ENCODE results near the gene NUCKS1. TPM values are rescaled to one million over a fixed set of nuclear protein-coding genes. Genes with fewer than 3 reads are reported as not detected.
"Not testable (repeated sequence)": the region's sequence is repeated elsewhere in the genome, so short reads cannot be mapped to it uniquely, and the experiment has no call there.

The NUCKS1 gene
- total and polyA plus RNA-seq, 7 experiments from 2014 or later: 12.5 to 164 (median 117) TPM

DNA sequence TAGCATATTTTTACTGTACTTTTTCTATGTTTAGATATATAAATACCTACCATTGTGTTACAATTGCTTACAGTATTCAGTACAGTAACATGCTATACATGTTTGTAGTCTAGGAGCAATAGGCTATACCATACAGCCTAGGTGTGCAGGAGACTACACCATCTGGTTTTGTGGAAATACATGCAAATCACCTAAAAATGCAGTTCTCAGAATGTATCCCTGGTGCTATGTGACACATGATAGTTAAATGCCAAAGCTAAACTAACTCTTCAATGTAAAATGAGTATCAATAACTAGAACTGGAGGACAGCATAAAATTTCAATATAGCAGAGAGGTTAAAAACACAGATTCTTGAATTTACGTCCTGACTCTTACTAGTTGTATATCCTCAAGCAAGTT is 14.8 kb downstream of the NUCKS1 start:
- CTCF ChIA-PET: interaction anchor here (0.7 to 1.0 kb wide), 3 partner anchors 76 to 253 kb away, joined by 3 read pairs; no protein-coding TSS in a partner anchor
- H3K4me1 Mint-ChIP-seq: peaks cover 32 to 75% (median 58%) of the 10 kb centered on the region in 7 donors
- POLR2A ChIA-PET: no interaction called here

DNA sequence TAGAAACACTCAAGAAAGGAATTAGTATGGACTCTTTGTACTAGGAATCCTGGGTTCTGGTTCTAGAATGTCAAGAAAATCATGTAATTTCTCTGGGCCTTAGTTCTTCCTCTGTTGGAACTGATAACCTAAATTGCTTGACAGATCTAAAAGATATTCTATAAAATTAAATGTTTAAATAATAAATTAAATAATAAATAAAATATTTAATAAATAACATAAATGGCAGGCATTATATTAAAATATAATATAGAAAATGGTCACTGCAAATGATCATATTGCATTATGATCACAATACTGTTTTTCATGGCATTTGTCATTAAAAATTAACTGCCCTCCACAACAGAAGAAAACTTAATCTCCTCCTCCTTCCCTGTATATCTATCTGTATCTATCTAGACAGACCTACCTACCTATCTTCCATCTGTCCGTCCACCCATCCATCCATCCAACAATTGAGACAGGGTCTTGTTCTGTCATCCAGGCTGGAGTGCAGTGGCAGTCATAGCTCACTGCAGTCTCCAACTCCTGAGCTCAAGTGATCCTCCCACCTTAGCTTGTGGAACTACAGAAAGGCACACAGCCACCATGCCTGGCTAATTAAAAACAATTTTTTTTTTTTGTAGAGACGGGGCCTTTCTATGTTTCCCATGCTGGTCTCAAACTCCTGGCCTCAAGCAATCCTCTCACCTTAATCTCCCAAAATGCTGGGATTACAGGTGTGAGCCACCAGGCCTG is 16.4 kb downstream of the NUCKS1 start:
- Histone ChIP-seq H3K36me3 (ENCODE audit: control insufficient read depth in 2 of 3, insufficient read depth in 3 of 3, low read length in 3 of 3) (peaks cover 0 to 8% (median 3%) of the 10 kb centered on the region in 3 experiments), H3K9me3 (ENCODE audit: control insufficient read depth in 2 of 3, low read length in 3 of 3) (no peaks in the 10 kb centered on the region), H3K27me3 (ENCODE audit: control insufficient read depth in 2 of 2, insufficient read depth in 2 of 2, low read length in 2 of 2) (no peaks in the 10 kb centered on the region), H3K4me3 (ENCODE audit: low read length) (no peak overlapping the region), H3K4me1 (ENCODE audit: control insufficient read depth in 2 of 2, insufficient read depth in 2 of 2, low read length in 2 of 2) (peaks cover 0 to 11% of the 10 kb centered on the region in 2 donors), H3K27ac (ENCODE audit: low read depth, low read length) (no peak overlapping the region)
- peak overlapping the region in 5 of 9 donors; percentile 3 to 27 (median 14) for H3K27ac Mint-ChIP-seq
- H3K27me3 Mint-ChIP-seq: no peaks in the 10 kb centered on the region
- H3K4me1 Mint-ChIP-seq: peaks cover 30 to 64% (median 51%) of the 10 kb centered on the region in 7 donors
- H3K36me3 Mint-ChIP-seq: peaks cover 0 to 17% (median 9%) of the 10 kb centered on the region in 5 donors
- no peaks in the 10 kb centered on the region for H3K9me3 Mint-ChIP-seq
- no peak for DNase-seq
- ChIA-PET POLR2A (interaction anchor here (0.8 to 2.3 kb wide), 3 partner anchors 9 to 42 kb away, joined by 3 to 8 read pairs (median 4); partner anchors contain the start of gene RAB29), CTCF (interaction anchor here (0.7 to 1.8 kb wide), 2 partner anchors 23 to 40 kb away, joined by 3 to 9 read pairs; no protein-coding TSS in a partner anchor)
- peak overlapping the region in 1 of 10 donors; percentile 29 for H3K4me3 Mint-ChIP-seq
- ATAC-seq: no peak
- intact Hi-C loops (cut with micrococcal nuclease): loop anchor here (1.0 to 5.0 kb wide), 3 partner anchors 8 to 39 kb away; no protein-coding TSS in a partner anchor

More for the DNA sequence above, 14.8 kb downstream of the NUCKS1 start:
- Histone ChIP-seq H3K4me3 (ENCODE audit: low read length) (no peak overlapping the region), H3K36me3 (ENCODE audit: control insufficient read depth in 2 of 3, insufficient read depth in 3 of 3, low read length in 3 of 3) (peaks cover 0 to 4% (median 0%) of the 10 kb centered on the region in 3 experiments), H3K4me1 (ENCODE audit: control insufficient read depth in 2 of 2, insufficient read depth in 2 of 2, low read length in 2 of 2) (peaks cover 0 to 14% of the 10 kb centered on the region in 2 donors), H3K27me3 (ENCODE audit: control insufficient read depth in 2 of 2, insufficient read depth in 2 of 2, low read length in 2 of 2) (no peaks in the 10 kb centered on the region), H3K27ac (ENCODE audit: low read depth, low read length) (no peak overlapping the region), H3K9me3 (ENCODE audit: control insufficient read depth in 2 of 3, low read length in 3 of 3) (no peaks in the 10 kb centered on the region)
- H3K36me3 Mint-ChIP-seq: peaks cover 0 to 15% (median 9%) of the 10 kb centered on the region in 5 donors
- DNase-seq (no peak), ATAC-seq (no peak)
- no peaks in the 10 kb centered on the region for H3K27me3 Mint-ChIP-seq
- H3K9me3 Mint-ChIP-seq: no peaks in the 10 kb centered on the region
- peak overlapping the region in 1 of 9 donors; percentile 46 for H3K27ac Mint-ChIP-seq
- intact Hi-C loops (cut with micrococcal nuclease): loop anchor here in 1 of 2 donors (2.0 kb wide), 1 partner anchor 14 kb away; no protein-coding TSS in a partner anchor
- no peak overlapping the region for H3K4me3 Mint-ChIP-seq

DNA sequence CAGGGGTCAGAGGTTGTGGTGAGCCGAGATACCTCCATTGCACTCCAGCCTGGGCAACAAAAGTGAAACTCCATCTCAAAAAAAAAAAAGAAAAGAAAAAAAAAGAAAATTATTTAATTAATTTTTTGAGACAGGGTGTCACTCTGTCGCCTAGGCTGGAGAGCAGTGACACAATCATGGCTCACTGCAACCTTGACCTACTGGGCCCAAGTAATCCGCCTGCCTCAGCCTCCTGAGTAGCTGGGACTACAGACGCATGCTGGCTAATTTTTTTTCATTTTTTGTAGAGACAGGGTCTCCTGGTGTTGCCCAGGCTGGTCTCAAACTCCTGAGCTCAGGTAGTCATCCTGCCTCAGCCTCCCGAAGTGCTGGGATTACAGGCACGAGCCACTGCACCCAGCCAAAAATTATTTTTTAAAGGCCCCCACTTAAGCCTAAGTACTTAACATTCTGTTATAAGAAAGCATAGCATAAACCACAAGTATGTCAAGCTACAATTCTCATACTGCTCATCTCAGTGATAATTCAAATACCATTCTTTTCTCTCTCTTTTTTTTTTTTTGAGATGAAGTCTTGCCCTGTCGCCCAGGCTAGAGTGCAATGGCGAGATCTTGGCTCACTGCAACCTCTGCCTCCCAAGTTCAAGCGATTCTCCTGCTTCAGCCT is 19.9 kb downstream of the NUCKS1 start:
- Histone ChIP-seq H3K27me3 (ENCODE audit: control insufficient read depth in 2 of 2, insufficient read depth in 2 of 2, low read length in 2 of 2) (no peaks in the 10 kb centered on the region), H3K9me3 (ENCODE audit: control insufficient read depth in 2 of 3, low read length in 3 of 3) (no peaks in the 10 kb centered on the region), H3K36me3 (ENCODE audit: control insufficient read depth in 2 of 3, insufficient read depth in 3 of 3, low read length in 3 of 3) (peaks cover 0 to 26% (median 9%) of the 10 kb centered on the region in 3 experiments), H3K4me1 (ENCODE audit: control insufficient read depth in 2 of 2, insufficient read depth in 2 of 2, low read length in 2 of 2) (peaks cover 0 to 5% of the 10 kb centered on the region in 2 donors), H3K27ac (ENCODE audit: low read depth, low read length) (no peak overlapping the region), H3K4me3 (ENCODE audit: low read length) (no peak overlapping the region)
- peak overlapping the region in 2 of 9 donors; percentile 9 to 12 for H3K27ac Mint-ChIP-seq
- intact Hi-C loops (cut with micrococcal nuclease): loop anchor here in 1 of 2 donors (5.0 kb wide), 1 partner anchor 42 kb away; no protein-coding TSS in a partner anchor
- POLR2A ChIA-PET: interaction anchor here (0.8 to 1.0 kb wide), 2 partner anchors 10 to 19 kb away, joined by 3 to 4 read pairs; partner anchors contain the start of gene NUCKS1
- CTCF ChIA-PET: interaction anchor here (1.0 to 1.6 kb wide), 3 partner anchors 17 to 71 kb away, joined by 3 to 5 read pairs (median 3); no protein-coding TSS in a partner anchor
- H3K4me1 Mint-ChIP-seq: peaks cover 25 to 64% (median 51%) of the 10 kb centered on the region in 7 donors
- no peaks in the 10 kb centered on the region for H3K27me3 Mint-ChIP-seq
- ATAC-seq (no peak), DNase-seq (no peak)
- no peaks in the 10 kb centered on the region for H3K9me3 Mint-ChIP-seq
- no peak overlapping the region for H3K4me3 Mint-ChIP-seq
- H3K36me3 Mint-ChIP-seq: peaks cover 0 to 18% (median 15%) of the 10 kb centered on the region in 5 donors

DNA sequence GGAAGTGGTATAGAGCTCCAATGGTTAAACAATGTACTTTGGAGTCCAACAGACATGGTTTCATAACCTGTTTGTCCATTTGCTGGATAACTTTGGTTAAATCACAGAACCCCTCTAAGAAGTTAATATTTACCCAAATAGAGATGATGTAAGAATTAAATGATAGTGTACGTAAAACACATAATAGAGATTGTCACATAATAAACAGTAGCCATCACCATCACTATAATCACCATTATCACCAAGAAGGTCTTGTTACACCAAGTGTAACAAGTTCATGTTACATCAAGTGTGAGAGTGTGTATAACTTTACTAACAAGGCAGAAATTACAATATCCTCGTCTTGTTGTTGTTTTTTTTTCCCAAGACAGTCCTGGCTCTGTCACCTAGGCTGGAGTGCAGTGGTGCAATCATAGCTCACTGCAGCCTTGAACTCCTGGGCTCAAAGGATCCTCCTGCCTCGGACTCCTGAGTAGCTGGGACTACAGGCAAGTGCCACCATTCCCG is 23.3 kb downstream of the NUCKS1 start:
- Mint-ChIP-seq H3K36me3 (peaks cover 0 to 32% (median 20%) of the 10 kb centered on the region in 5 donors), H3K27me3 (no peaks in the 10 kb centered on the region), H3K9me3 (no peaks in the 10 kb centered on the region), H3K4me3 (no peak overlapping the region), H3K4me1 (peaks cover 13 to 45% (median 34%) of the 10 kb centered on the region in 7 donors), H3K27ac (peak overlapping the region in 1 of 9 donors; percentile 48)
- intact Hi-C loops (cut with micrococcal nuclease): no loop called here
- no peaks in the 10 kb centered on the region for H3K27me3 ChIP-seq (ENCODE audit: control insufficient read depth in 2 of 2, insufficient read depth in 2 of 2, low read length in 2 of 2)
- ATAC-seq (no peak), DNase-seq (no peak)
- H3K4me1 ChIP-seq (ENCODE audit: control insufficient read depth in 2 of 2, insufficient read depth in 2 of 2, low read length in 2 of 2): no peaks in the 10 kb centered on the region
- POLR2A ChIA-PET: no interaction called here
- no peak overlapping the region for H3K27ac ChIP-seq (ENCODE audit: low read depth, low read length)
- CTCF ChIA-PET: interaction anchor here (1.0 to 1.3 kb wide), 2 partner anchors 55 to 67 kb away, joined by 3 to 4 read pairs; no protein-coding TSS in a partner anchor
- no peak overlapping the region for H3K4me3 ChIP-seq (ENCODE audit: low read length)
- peaks cover 0 to 42% (median 9%) of the 10 kb centered on the region in 3 experiments for H3K36me3 ChIP-seq (ENCODE audit: control insufficient read depth in 2 of 3, insufficient read depth in 3 of 3, low read length in 3 of 3)
- no peaks in the 10 kb centered on the region for H3K9me3 ChIP-seq (ENCODE audit: control insufficient read depth in 2 of 3, low read length in 3 of 3)

DNA sequence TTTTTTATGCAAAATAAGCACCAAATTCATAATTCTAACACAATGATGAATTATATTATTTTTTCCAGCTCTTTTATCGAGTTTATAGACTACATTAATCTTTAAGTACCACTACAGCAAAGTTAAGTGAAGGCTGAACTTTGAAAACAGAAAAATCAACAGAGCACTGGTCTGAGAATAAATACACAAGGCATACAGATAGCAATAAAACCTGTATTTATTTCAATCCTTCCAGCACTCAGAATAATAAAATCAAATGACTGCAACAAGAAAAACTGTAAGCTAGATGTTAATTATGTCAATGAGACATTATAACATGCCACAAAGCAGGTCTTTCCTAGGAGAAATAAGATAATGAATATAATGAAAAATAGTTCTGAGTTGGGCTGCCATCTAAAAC is 24.5 kb downstream of the NUCKS1 start:
- Histone ChIP-seq H3K27ac (ENCODE audit: low read depth, low read length) (no peak overlapping the region), H3K27me3 (ENCODE audit: control insufficient read depth in 2 of 2, insufficient read depth in 2 of 2, low read length in 2 of 2) (no peaks in the 10 kb centered on the region), H3K9me3 (ENCODE audit: control insufficient read depth in 2 of 3, low read length in 3 of 3) (no peaks in the 10 kb centered on the region), H3K4me1 (ENCODE audit: control insufficient read depth in 2 of 2, insufficient read depth in 2 of 2, low read length in 2 of 2) (no peaks in the 10 kb centered on the region), H3K36me3 (ENCODE audit: control insufficient read depth in 2 of 3, insufficient read depth in 3 of 3, low read length in 3 of 3) (peaks cover 3 to 50% (median 9%) of the 10 kb centered on the region in 3 experiments), H3K4me3 (ENCODE audit: low read length) (no peak overlapping the region)
- POLR2A ChIA-PET: interaction anchor here (1.1 to 1.3 kb wide), 3 partner anchors 11 to 49 kb away, joined by 3 to 5 read pairs (median 4); no protein-coding TSS in a partner anchor
- CTCF ChIA-PET: interaction anchor here (0.7 to 1.8 kb wide), 3 partner anchors 12 to 40 kb away, joined by 3 to 4 read pairs (median 4); no protein-coding TSS in a partner anchor
- ATAC-seq (no peak), DNase-seq (no peak)
- H3K36me3 Mint-ChIP-seq: peaks cover 0 to 40% (median 20%) of the 10 kb centered on the region in 5 donors
- no peaks in the 10 kb centered on the region for H3K27me3 Mint-ChIP-seq
- H3K4me3 Mint-ChIP-seq: no peak overlapping the region
- intact Hi-C loops (cut with micrococcal nuclease): loop anchor here in 1 of 2 donors (1.0 kb wide), 1 partner anchor 8 kb away; no protein-coding TSS in a partner anchor
- peaks cover 6 to 35% (median 24%) of the 10 kb centered on the region in 7 donors for H3K4me1 Mint-ChIP-seq
- H3K9me3 Mint-ChIP-seq: peaks cover 0 to 3% (median 0%) of the 10 kb centered on the region in 11 donors
- peak overlapping the region in 3 of 9 donors; percentile 36 to 79 (median 52) for H3K27ac Mint-ChIP-seq

DNA sequence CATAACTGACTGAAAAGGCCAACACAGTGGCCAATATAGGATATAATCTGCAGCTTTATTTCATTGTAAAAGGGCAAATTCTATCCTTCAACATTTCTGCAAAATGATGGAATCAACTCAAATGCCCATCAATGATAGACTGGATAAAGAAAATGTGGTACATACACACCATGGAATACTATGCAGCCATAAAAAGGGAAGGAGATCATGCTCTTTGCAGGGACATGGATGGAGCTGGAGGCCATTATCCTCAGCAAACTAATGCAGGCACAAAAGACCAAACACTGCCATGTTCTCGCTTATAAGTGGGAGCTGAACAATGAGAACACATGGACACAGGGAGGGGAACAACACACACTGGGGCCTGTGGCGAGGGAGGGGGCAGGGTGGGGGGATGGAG is 29.2 kb downstream of the NUCKS1 start:
- POLR2A ChIA-PET: interaction anchor here (0.6 to 0.8 kb wide), 3 partner anchors 9 to 342 kb away, joined by 3 read pairs; no protein-coding TSS in a partner anchor
- ATAC-seq; H3K4me1 ChIP-seq (ENCODE audit: control insufficient read depth in 2 of 2, insufficient read depth in 2 of 2, low read length in 2 of 2); H3K27me3 ChIP-seq (ENCODE audit: control insufficient read depth in 2 of 2, insufficient read depth in 2 of 2, low read length in 2 of 2); H3K27ac ChIP-seq (ENCODE audit: low read depth, low read length); DNase-seq; H3K9me3 Mint-ChIP-seq; intact Hi-C loops (cut with micrococcal nuclease); H3K4me3 Mint-ChIP-seq; H3K9me3 ChIP-seq (ENCODE audit: control insufficient read depth in 2 of 3, low read length in 3 of 3); H3K4me3 ChIP-seq (ENCODE audit: low read length); H3K27me3 Mint-ChIP-seq: not testable (repeated sequence)
- H3K4me1 Mint-ChIP-seq: peaks cover 3 to 25% (median 14%) of the 10 kb centered on the region in 7 donors
- peak overlapping the region in 2 of 9 donors; percentile 46 to 68 for H3K27ac Mint-ChIP-seq
- peaks cover 21 to 69% (median 26%) of the 10 kb centered on the region in 3 experiments for H3K36me3 ChIP-seq (ENCODE audit: control insufficient read depth in 2 of 3, insufficient read depth in 3 of 3, low read length in 3 of 3)
- CTCF ChIA-PET: interaction anchor here (1.2 to 1.8 kb wide), 2 partner anchors 9 to 73 kb away, joined by 3 to 8 read pairs; no protein-coding TSS in a partner anchor
- peaks cover 11 to 56% (median 41%) of the 10 kb centered on the region in 5 donors for H3K36me3 Mint-ChIP-seq
